ENCODE results near the gene SNX8.

Gene SNX8

GRCh38 chr7:2224934-2225333 is 89.3 kb downstream of the SNX8 start:
- in situ Hi-C loops (cut with HindIII; ENCODE audit: low sequenced_read_pairs) = no loop called here

- in situ Hi-C loops (cut with HindIII; ENCODE audit: low sequenced_read_pairs) = no loop called here
Measured at GRCh38 chr7:2224491-2224928, 89.7 kb downstream of the SNX8 start.

- in situ Hi-C loops (cut with HindIII; ENCODE audit: low sequenced_read_pairs) = no loop called here
Measured at GRCh38 chr7:2223321-2223720, 90.9 kb downstream of the SNX8 start.

GRCh38 chr7:2222516-2222915 is 91.7 kb downstream of the SNX8 start:
- in situ Hi-C loops (cut with HindIII; ENCODE audit: low sequenced_read_pairs) = no loop called here

- in situ Hi-C loops (cut with HindIII; ENCODE audit: low sequenced_read_pairs) = no loop called here
Measured at GRCh38 chr7:2220954-2221353, 93.3 kb downstream of the SNX8 start.

GRCh38 chr7:2220506-2220905 is 93.7 kb downstream of the SNX8 start:
- in situ Hi-C loops (cut with HindIII; ENCODE audit: low sequenced_read_pairs) = no loop called here

- in situ Hi-C loops (cut with HindIII; ENCODE audit: low sequenced_read_pairs) = no loop called here
Measured at GRCh38 chr7:2220030-2220429, 94.2 kb downstream of the SNX8 start.

- in situ Hi-C loops (cut with HindIII; ENCODE audit: low sequenced_read_pairs) = no loop called here
Measured at GRCh38 chr7:2219606-2220005, 94.6 kb downstream of the SNX8 start.

GRCh38 chr7:2219136-2219535 is 95.1 kb downstream of the SNX8 start:
- in situ Hi-C loops (cut with HindIII; ENCODE audit: low sequenced_read_pairs) = no loop called here

GRCh38 chr7:2218444-2218785 is 95.8 kb downstream of the SNX8 start:
- in situ Hi-C loops (cut with HindIII; ENCODE audit: low sequenced_read_pairs) = no loop called here

- in situ Hi-C loops (cut with HindIII; ENCODE audit: low sequenced_read_pairs) = no loop called here
Measured at GRCh38 chr7:2217716-2218443, 96.4 kb downstream of the SNX8 start.

GRCh38 chr7:2217206-2217605 is 97.0 kb downstream of the SNX8 start:
- in situ Hi-C loops (cut with HindIII; ENCODE audit: low sequenced_read_pairs) = no loop called here

GRCh38 chr7:2215851-2216250 is 98.4 kb downstream of the SNX8 start:
- in situ Hi-C loops (cut with HindIII; ENCODE audit: low sequenced_read_pairs) = no loop called here

- in situ Hi-C loops (cut with HindIII; ENCODE audit: low sequenced_read_pairs) = no loop called here
Measured at GRCh38 chr7:2214636-2215035, 99.6 kb downstream of the SNX8 start.

- in situ Hi-C loops (cut with HindIII; ENCODE audit: low sequenced_read_pairs) = no loop called here
Measured at GRCh38 chr7:2213551-2214215, 100.6 kb downstream of the SNX8 start.

- in situ Hi-C loops (cut with HindIII; ENCODE audit: low sequenced_read_pairs) = no loop called here
Measured at GRCh38 chr7:2212906-2213305, 101.3 kb downstream of the SNX8 start.

- in situ Hi-C loops (cut with HindIII; ENCODE audit: low sequenced_read_pairs) = no loop called here
Measured at GRCh38 chr7:2211926-2212325, 102.3 kb downstream of the SNX8 start.

- in situ Hi-C loops (cut with HindIII; ENCODE audit: low sequenced_read_pairs) = no loop called here
Measured at GRCh38 chr7:2211259-2211880, 102.9 kb downstream of the SNX8 start.

GRCh38 chr7:2210551-2211258 is 103.5 kb downstream of the SNX8 start:
- in situ Hi-C loops (cut with HindIII; ENCODE audit: low sequenced_read_pairs) = no loop called here

GRCh38 chr7:2209961-2210323 is 104.3 kb downstream of the SNX8 start:
- in situ Hi-C loops (cut with HindIII; ENCODE audit: low sequenced_read_pairs) = no loop called here

GRCh38 chr7:2209146-2209960 is 104.9 kb downstream of the SNX8 start:
- in situ Hi-C loops (cut with HindIII; ENCODE audit: low sequenced_read_pairs) = no loop called here
